ENCODE data around the gene DCAKD.
"Not testable (repeated sequence)": the region's sequence is repeated elsewhere in the genome, so short reads cannot be mapped to it uniquely, and the experiment has no call there.

The DCAKD gene

DNA sequence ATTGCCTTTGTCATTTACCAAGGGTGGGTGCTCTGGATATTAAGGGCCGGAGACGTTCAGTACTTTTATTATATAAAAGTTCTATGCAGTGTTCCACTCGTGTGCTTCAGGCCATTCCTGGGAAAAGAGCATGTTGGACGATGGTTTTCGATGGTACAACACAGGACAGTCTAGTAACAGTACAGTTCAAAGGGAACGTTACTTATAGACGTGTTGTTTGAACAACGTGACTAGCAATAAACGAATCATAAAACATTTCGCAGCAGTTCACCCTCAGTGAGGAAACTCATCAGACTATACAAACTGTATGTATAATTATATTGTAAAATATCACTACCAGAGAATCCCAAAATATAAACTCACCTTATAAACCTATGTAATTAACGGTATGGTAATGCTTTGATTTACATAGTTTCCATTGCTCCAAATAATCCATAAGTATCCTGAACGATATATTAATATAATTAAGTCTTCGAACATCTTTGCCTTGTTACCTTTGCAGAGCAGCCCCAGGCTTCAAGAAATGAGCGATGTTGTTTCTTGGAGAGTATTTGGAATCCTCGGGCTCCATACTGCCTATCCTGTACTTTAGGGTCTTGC lies 10.3 kb upstream of the DCAKD start:
- DNase-seq = no peak

DNA sequence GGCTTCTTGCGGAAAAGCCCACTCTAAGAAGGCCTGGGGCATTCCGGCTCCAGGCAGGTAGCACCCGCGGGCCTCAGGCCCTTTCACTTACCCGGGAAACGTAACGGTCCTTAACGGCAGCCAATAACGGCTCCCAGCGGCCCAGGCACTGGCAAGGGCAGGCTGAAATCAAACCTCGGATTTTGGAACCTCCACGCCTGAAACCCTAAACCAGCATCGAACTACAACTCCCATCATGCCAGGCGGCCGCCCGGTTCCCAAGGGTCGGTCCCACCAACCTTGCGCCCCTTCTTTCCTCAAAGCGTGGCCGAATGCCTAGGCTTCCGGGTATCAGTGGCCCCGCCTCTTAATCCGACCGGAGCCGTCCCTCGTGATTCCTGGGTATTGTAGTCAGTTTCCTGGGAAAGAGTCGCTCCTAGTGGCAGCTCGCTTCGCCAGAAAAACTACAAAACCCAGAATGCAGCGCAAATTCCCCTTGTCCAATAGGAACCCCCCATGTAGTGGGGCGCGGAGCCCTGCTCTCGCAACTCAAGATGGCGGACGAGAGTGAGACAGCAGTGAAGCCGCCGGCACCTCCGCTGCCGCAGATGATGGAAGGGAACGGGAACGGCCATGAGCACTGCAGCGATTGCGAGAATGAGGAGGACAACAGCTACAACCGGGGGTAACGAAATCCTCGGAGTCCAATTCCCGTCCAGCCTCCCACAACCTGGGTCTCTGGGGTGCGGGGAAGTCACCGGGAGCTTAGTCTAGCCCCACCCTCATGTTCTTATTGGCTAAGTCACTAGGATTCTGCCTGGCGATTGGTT lies 9.6 kb upstream of the DCAKD start, which contains the start of gene NMT1:
TSS of gene NMT1 (plus strand) at position 521 of the 809 bp plus-strand sequence. CDS start at position 534, 13 bp downstream.
- peak; percentile 99 for DNase-seq

DNA sequence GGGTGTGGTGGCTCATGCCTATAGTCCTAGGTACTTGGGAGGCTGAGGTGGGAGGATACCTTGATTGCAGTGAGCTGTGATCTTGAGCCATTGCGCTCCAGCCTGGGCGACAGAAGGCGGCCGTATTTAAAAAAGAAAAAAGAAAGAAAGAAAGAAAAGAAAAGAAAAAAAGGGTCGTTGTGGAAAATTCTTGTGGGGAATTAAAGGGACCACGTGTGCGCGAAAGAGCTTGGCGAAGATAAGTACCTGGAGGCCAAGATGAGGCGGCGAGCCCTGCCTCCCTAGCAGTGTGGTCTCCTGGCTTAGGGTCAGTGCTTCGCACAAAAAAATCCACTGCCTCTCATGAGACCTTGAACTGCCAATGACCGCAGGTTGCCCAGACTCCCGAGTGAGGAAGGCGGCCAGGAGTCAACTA lies 9.0 kb upstream of the DCAKD start:
- no peak for DNase-seq

DNA sequence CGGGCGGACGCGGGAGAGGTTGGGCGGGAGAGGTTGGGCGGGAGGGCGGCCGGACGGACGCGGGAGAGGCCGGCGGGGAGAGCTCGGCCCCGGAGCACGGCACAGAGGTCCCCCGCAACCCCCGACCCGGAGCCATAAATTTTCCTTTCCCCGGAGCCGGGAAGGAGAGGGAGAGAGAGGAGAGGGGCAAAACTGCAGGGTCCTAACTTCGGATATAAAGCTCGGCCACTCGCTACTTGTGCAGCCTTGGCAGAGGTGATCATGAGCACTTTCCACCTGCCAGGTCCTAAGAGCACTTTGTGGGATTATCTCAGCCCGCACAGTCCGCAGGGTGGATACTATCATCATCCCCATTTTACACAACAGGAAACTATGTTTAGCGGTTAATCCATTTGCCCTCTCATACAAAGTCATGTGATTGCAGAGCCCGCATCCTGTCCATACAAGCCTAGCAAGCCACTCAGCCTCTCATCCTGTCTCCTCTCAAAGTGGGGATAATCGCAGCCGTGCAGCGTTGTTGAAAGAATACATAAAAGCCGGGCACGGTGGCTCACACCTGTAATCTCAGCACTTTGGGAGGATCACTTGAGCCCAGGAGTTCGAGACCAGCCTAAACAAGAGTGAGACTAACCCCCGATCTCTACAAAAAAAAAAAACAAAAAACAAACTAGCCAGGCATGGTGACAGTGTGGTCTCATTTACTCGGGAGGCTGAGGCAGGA lies 780 bp upstream of the DCAKD start:
- peak; percentile 76 for DNase-seq

DNA sequence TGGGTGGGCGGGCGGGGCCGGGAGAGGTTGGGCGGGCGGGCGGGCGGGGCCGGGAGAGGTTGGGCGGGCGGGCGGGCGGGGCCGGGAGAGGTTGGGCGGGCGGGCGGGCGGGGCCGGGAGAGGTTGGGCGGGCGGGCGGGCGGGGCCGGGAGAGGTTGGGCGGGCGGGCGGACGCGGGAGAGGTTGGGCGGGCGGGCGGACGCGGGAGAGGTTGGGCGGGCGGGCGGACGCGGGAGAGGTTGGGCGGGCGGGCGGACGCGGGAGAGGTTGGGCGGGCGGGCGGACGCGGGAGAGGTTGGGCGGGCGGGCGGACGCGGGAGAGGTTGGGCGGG lies 254 bp upstream of the DCAKD start:
- DNase-seq = not testable (repeated sequence)

DNA sequence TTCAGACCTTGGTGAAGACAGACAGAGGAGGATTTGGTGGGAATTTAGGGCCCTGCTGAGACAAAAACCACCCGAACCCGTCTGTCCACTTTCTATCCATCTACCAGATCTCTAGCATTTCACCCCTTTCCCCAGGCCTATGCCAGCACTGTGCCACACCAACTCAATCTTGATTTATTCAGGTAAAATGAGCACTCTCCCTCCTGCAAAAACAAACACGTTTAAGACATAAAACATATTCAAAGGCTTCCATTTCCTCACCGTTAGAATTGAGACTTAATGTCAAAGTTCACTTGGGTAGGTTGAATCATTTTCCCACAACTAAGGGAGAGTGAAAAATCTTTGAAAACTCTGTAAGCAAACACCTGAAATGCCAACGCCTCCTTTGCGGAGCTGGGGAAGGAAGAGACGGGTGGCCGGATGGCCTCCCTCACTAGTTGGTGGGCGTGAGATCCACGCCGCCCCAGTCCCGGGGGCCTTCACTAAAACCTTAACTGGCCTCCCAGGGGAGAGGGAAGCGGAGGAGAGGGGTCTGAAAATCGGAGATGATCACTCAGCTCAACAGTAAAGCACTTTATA lies 862 bp downstream of the DCAKD start:
- DNase-seq = peak; percentile 44

DNA sequence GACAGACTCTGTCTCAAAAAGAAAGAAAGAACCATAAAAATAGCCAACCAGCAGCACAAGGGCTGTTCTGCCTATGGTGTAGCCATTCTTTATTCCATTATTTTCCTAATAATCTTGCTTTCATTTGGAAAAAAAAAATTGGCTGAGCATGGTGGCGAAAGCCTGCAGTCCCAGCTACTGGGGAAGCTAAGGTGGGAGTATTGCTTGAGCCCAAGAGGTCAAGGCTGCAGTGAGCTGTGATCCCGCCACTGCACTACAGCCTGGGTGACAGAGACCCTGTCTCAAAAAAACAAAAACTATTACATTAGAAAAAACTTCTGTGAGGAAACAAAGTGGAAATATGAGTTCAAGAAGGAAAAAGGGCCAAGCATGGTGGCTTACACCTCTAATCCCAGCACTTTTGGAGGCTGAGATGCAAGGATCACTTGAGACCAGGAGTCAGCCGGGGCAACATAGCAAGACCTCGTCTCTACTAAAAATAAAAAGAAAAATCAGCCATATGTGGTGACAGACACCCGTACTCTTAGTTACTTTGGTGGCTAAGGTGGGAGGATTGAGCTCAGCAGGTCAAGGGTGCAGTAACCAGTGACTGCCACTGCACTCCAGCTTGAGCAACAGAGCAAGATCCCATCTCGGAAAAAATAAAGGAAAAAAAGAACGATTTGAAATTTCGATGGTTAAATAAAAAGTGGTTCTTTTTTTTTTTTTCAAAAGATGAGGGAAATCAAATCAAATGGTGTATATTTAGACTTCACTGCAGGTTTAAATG lies 2.5 kb downstream of the DCAKD start:
- no peak for DNase-seq

DNA sequence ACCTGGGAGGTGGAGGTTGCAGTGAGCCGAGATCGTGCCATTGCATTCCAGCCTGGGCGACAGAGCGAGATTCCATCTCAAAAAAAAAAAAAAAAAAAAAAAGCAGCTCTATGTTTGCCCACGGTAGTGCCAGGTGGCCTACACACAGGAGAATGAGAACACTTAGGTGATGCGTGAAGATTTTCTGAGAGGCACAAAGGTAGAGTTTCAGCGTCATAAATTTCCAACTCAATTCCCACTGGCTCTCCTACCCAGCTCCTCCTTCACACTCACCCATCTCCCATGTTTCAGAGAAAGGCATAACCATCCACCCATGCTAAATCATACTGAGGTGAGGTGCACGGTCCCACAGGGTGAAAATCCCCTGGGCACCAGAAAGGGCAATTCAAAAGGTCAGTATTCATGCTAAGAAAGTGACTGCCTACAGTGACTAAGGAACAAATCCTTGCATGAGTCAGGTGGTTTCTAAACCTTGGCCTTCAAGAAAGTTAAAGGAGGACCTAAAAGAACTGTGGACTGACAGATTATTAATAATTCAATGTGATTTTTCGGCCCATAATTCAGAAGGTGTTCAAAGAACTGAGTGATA lies 4.8 kb downstream of the DCAKD start:
- no peak for DNase-seq

DNA sequence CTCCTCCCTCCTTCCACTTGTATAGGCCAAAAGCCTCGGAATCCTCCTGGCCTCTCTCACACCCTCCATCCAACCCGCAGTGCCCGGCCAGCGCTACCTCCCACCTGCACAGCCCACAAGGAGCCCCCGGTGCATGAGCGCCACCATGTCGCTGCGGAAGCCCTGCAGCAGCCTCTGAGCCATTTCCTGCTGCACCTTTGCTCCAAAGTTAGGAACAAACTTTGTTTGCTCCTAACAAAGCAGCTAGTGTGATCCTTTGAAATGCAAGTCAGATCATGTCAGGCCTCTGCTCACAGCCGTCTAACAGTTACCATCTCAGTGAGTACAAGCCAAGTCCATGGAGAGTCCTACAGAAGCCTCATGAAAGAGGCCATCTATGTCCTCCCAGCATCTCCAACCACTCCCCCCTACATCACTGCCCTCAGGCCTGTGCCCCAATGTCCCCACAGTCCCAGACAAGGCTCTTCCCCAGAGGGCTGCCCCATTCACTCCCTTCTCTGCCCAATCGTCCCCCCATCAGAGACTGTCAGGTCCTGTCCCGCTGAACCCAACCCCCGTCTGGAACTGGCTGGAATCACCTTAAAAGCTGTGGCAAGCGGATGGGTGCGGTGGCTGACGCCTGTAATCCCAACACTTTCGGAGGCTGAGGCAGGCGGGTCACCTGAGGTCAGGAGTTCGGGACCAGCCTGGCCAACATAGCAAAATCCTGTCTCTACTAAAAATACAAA lies 7.5 kb downstream of the DCAKD start:
- DNase-seq = no peak

DNA sequence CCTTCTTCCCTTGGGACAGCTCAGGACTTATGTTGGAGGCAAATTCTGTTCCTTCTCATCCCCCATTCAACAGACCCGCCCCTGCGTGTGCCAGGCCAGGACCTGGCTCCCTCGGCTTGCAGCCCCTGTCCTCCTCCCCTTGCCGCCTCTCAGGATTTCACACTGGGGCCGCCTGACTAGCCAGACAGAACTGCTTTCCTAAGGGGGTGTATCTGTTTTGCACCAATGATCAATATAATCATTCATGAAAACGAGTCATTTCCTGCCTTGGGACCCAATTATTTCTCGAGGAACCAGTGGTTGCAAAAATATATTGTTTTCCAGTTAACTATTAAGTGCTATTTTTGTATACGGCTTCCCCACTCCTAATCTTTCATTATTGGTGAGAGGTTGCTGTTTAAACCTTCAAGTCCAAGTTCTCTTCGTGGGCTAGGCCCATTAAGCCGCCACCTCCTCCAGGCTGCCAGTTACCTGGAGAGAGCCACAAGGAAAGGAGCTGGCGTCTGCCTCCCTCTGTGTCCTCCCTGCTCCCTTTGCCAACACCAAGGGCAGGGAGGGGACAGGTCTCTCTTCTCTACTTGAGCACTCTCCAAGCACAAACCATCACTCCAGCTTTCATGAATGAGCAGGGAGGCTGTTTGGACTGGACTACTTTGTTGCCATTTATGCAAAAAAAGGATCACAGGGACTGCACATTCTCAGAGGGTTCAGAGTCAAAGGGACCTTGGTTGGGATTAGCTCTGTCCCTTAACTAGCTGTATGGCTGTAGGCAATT lies 8.9 kb downstream of the DCAKD start:
- no peak for DNase-seq

DNA sequence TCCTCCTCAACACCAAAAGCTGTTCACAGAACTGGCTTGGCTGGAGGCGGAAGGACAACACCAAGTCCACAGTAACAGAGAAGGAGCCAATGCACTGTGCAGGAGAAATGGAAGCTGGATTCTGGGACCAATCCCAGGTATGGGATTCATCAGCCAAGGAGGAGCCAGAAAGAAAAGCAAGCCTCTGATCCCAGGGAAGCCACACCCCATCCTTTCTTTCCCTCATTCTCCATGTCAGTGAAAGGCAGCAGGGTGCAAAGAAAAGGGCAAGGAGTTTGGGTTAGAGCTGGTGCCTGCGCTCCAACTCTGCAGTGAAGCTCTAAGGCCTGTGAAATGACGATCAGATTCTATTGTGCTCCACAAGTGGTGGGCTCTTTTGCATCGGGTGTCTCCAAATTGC lies 11.0 kb downstream of the DCAKD start:
- DNase-seq = no peak

DNA sequence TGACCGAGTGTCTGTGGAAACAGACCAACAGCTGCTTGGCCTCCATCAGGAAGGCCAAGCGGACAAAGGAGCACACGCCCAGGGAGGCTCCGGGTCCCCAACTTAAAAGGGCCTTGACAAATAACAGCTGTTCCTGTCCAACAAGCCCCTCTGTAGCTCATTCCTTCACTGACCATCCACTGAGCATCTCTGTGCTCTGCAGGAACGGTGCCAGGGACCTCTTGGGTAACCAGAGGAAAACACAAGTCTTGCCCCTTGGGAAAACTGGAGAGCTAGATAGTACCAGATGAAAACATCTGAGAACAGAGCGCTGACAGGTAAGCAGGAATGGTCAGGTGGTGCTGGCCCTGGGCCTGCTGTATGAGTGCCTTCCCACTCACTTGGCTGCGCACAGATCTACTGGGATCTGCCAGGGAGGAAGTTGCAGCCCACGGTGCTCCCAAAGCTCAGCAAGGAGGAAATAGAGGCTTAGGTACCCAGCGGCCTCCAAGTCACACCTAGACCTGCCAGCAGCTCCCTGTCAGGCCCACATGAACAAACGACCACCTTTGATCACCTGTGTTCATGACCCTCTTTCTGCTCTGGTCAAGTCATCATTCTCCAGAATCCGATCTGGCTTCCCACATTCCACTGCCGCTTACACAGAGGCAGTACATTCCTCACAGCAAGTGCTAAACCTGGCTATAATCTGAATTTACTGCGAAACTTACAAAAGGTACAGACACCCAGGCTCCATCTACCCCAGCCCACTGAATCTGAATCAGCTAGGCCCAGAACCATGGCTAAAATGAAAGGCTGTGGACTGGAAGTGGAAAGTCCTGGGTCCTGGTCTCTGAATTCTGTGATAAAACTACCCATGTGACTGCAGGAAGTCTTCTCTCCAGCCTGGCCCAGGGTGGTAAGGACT lies 12.5 kb downstream of the DCAKD start:
- no peak for DNase-seq

DNA sequence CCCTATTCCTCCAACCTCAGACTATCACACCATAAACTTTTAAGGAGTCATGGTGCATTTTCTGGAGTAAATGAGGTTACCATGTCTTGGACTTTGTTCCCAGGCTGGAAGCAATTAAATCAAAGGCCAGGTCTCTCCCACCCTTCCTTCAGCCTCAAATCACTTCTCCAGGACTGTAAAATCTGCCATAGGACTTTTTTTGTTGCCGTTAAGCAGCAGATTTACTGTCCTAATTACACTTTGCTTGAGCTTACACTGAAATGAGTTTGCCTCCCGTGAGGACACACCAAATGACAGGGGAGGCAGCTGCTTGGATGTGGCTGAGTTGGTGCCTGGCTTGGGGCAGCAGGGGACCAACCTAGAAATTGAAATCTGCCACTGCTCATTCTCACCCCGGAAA lies 14.7 kb downstream of the DCAKD start:
- no peak for DNase-seq

DNA sequence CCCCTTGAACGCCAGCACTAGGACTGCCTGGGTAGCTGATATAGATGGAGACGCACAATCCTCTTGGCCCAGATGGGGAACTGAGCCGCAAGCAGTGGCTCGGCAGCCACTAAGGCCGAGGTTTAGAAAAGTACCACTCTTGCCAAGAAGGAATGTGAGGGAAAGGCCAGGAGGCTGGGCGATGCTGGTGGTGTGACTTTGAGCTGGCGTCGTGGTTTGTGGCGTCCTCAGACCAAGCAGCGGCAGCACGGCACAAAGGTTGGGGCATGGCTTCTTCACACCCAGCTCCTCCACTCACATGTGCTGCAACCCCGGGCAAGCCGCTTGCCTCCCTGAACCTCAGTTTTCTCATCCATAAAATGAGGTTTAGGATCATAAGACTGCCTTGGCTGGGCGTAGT lies 15.6 kb downstream of the DCAKD start:
- DNase-seq = no peak

DNA sequence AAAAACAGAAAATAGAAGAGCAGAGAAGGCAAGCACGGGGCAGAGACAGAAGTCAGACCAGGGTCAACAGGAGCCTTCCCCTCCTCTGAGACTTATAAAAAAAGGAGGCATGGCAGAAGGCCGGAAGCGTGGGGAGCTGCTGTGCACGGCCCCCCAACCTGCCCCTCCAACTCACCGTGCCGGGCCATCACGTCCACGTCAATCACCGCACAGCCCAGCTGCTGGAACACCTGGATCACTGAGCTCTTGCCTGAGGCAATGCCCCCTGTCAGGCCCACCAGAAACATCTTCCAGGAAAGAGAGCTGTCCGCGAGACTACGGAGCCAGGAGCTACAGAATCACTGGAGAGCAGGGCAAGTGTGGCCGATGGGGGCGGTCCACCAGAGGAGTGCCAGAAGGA lies 16.8 kb downstream of the DCAKD start:
- DNase-seq = no peak

DNA sequence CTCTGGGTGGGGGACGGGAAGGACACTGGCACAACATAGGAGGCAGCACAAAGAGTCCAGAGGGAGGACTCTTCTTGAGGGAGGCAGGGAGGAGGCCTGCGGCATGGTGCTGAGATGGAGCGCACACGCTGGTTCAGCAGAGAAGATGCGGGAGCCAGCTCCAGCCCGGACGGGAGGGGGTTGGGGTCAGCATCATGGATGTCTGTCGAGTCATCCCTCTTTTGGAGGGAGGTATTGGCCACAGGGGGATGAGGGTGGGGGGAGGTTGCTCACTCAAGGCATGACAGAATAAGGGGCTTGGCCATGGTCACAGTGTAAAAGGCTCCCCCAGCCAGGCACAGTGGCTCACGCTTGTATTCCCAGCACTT lies 19.3 kb downstream of the DCAKD start:
- DNase-seq = no peak

DNA sequence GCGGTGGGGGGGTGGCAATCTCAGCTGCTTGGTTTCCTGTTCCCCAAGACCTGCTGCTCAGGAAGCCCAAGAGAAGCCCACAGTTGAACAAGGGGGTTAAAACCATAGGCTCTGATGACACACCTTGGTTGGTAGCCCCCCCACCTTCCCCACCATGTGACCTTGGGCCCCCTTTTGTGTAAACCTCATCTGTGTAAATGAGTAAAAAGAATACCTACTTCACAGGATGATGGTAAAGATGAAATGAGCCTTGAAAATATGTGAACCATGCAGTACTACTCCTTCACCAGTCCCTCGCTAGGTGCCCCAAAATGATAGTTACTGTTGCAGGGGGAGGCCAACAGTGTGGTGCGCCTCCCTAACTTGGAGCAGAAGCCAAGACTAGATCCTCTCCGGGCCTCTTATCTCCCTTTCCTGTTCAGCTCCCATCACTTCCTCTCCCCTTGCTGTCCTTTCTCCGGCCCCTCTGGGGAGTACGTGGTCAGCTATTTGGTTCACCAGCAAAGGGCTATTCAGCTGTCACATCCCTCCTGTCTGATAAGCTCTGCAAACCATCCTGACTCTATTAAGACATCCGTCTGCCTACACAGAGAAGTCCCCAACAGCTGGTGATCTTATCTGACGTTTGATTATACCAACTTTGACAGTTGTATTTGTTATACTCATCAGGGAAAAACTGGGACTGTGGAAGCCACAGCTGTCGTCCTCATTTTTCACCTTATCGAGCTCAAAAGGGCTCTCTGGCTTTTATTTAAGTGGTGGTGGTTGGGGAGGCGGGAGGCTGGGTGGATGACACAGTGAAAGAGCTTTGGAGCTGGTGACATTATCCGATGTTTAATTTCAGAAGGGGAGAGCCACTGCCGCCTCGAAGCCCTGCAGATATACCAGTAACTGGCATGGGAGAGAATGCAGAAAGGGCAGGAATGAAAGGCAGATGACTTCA lies 19.9 kb downstream of the DCAKD start:
- DNase-seq = no peak

DNA sequence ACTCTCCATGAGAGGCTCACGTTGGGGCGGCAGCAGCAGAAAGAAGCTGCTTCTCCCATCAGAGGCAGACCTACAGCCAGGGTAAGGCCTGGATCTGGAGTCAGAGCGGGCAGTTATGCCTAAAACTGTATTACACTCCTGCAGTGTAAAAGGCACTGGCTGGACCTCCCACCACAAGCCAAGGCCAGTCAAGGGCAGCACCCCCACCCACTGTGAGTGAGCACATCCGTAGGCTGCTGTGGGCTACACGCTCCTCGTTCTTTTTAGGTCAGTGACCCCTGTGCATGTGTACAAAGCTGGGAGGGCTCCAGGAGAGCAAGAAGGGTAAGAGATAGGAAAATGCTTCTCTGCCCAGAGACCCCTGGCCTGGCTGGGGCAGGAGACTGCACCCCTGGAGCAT lies 20.7 kb downstream of the DCAKD start:
- no peak for DNase-seq
